ENCODE data around the gene MED13L.

The MED13L gene

GRCh38 chr12:115910057-115910456 is 367.4 kb downstream of the MED13L start:
- DNase-seq (ENCODE audit: low read depth in 2 of 2), result no peak

Data from stimulated activated CD4-positive, alpha-beta T cell treated with anti-CD3 and anti-CD28 coated beads, Interleukin-4, amount 100 ng/mL, for 48 hours (primary cell).